Measurements from ENCODE around the gene ACP4. TPM values are rescaled to one million over a fixed set of nuclear protein-coding genes. Genes with fewer than 3 reads are reported as not detected.

The ACP4 gene
- total RNA-seq, 2 experiments from 2014 or later = not detected

Other genes starting within 250 kb of the ACP4 start
- gene LRRC4B, start 222.0 kb upstream of the ACP4 start, total RNA-seq = not detected
- gene SYT3, start 150.5 kb upstream of the ACP4 start, total RNA-seq = under 1 TPM; 0.11 to 0.16 TPM
- gene C19orf81, start 141.0 kb upstream of the ACP4 start, total RNA-seq = 1 to 10 TPM; 1.3 to 1.7 TPM
- not detected for gene SHANK1, start 70.6 kb upstream of the ACP4 start, total RNA-seq
- gene CLEC11A, start 67.1 kb upstream of the ACP4 start, total RNA-seq = 1 to 10 TPM in 1 of 2 experiments, under 1 TPM in 1; 0.64 to 1.0 TPM
- not detected for gene GPR32, start 20.0 kb upstream of the ACP4 start, total RNA-seq
- 1 to 10 TPM; 2.4 to 2.6 TPM for gene KLK1, start 33.4 kb downstream of the ACP4 start, total RNA-seq
- gene KLK15, start 43.2 kb downstream of the ACP4 start, total RNA-seq = not detected
- gene KLK3, start 64.5 kb downstream of the ACP4 start, total RNA-seq = not detected
- gene KLK2, start 83.0 kb downstream of the ACP4 start, total RNA-seq = not detected
- not detected for gene KLK4, start 121.0 kb downstream of the ACP4 start, total RNA-seq
- gene KLK5, start 162.6 kb downstream of the ACP4 start, total RNA-seq = not detected
- gene KLK6, start 179.2 kb downstream of the ACP4 start, total RNA-seq = not detected
- not detected for gene KLK7, start 193.5 kb downstream of the ACP4 start, total RNA-seq
- gene KLK8, start 211.2 kb downstream of the ACP4 start, total RNA-seq = not detected
- gene KLK10, start 229.3 kb downstream of the ACP4 start, total RNA-seq = not detected
- not detected for gene KLK11, start 236.2 kb downstream of the ACP4 start, total RNA-seq
- not detected for gene KLK12, start 244.6 kb downstream of the ACP4 start, total RNA-seq